Right cardiac atrium (tissue), 5 donors: ENCODE data around the gene RECK. TPM values are rescaled to one million over a fixed set of nuclear protein-coding genes. Genes with fewer than 3 reads are reported as not detected.
A peak's percentile ranks its signal among the peaks of the same experiment; 100 is the strongest.

Source experiments
- ATAC-seq, 2 donors: fragments of 200-7000 bp; cut with Tn5 transposase; one replicate each; pipeline versions ENCODE4 v1.8.0 to v1.9.1; 2020; ENCODE audit warnings: moderate library complexity in 2 of 2, mild to moderate bottlenecking in 1 of 2
- DNase-seq, 3 donors: peaks; one replicate each; pipeline ENCODE4 v3.0.0-alpha.2; 2020
- H3K27ac ChIP-seq: one replicate; pipeline ENCODE4 v1.5.1; 2013; ENCODE audit warnings: mild to moderate bottlenecking, low read length, control low read depth, moderate library complexity
- H3K27me3 ChIP-seq: one replicate; pipeline ENCODE4 v1.6.1; 2013; ENCODE audit not compliant: control insufficient read depth, insufficient read depth
- H3K4me1 ChIP-seq: one replicate; pipeline ENCODE4 v1.6.1; 2013; ENCODE audit warnings: low read length; ENCODE audit not compliant: control insufficient read depth, insufficient read depth
- H3K4me3 ChIP-seq: one replicate; pipeline ENCODE4 v1.5.1; 2013; ENCODE audit warnings: low read length, control low read depth
- H3K9me3 ChIP-seq: one replicate; pipeline ENCODE4 v1.6.1; 2013; ENCODE audit warnings: low read length; ENCODE audit not compliant: control insufficient read depth
- WGBS: extraction: QIAGEN DNeasy Blood & Tissue Kit; methylation state at CpG from one replicate; pipeline ENCODE4 v1.1.7; 2013; 5-methylcytosine and 5-hydroxymethylcytosine counted together
- intact Hi-C, 4 donors: fragments of 100-400 bp; cut with DNase I; formaldehyde crosslinking; loops; one replicate each; pipeline versions ENCODE4 v1.11.0 to v1.14.0; 2022 to 2023
- polyA plus RNA-seq: library from polyadenylated mRNA; stranded (reverse); fragments of 200-250 nt; gene quantifications from one replicate; pipeline ENCODE4 v1.2.3, GENCODE V29; 2013
- total RNA-seq, 4 donors: library from RNA; stranded (reverse); fragmentation: NEBNext Ultra II Directional; extraction: Animal tissue kit (Norgen Biotek cat#: 25700); gene quantifications; one replicate each; pipeline ENCODE4 v1.2.1, GENCODE V29; 2021
- donor health status: healthy with polysubstance abuse.
- donor health status: DM: no; HTN: yes; CAD: no.
- donor health status: DM: no; HTN: no; CAD: no.
- donor health status: DM: no; HTN: yes; CAD: no; lungs with severe emphysema.
- donor health status: DM: yes; HTN: yes; CAD: no.

Gene RECK
- total and polyA plus RNA-seq, 5 donors, result 4.3 to 10.1 (median 8.1) TPM

- Histone ChIP-seq H3K4me1 (peaks cover 4% of the 10 kb centered on the region), H3K27me3 (no peaks in the 10 kb centered on the region), H3K27ac (peak overlapping the region; percentile 50), H3K4me3 (no peak overlapping the region), H3K9me3 (no peaks in the 10 kb centered on the region)
- ATAC-seq, result peak; percentile 87 to 88
- WGBS, result 49% methylated on average over 14 of the region's 14 CpGs
- DNase-seq, result peak; percentile 96 to 99 (median 98)
- intact Hi-C loops, result no loop called here
These were observed 111.8 kb downstream of the RECK start for GRCh38 chr9:36148311-36149051.

- no peaks in the 10 kb centered on the region for H3K27me3 ChIP-seq
- H3K9me3 ChIP-seq, result no peaks in the 10 kb centered on the region
- DNase-seq (peak; percentile 30 to 62 (median 51)), ATAC-seq (peak; percentile 27 to 39)
- peak overlapping the region; percentile 1 for H3K27ac ChIP-seq
- 73% methylated on average over 4 of the region's 4 CpGs for WGBS
- H3K4me1 ChIP-seq, result peaks cover 6% of the 10 kb centered on the region
- intact Hi-C loops, result no loop called here
- H3K4me3 ChIP-seq, result no peak overlapping the region
These were observed 112.5 kb downstream of the RECK start for GRCh38 chr9:36149197-36149596.

- Histone ChIP-seq H3K4me1 (peaks cover 11% of the 10 kb centered on the region), H3K27ac (no peak overlapping the region), H3K9me3 (no peaks in the 10 kb centered on the region), H3K4me3 (no peak overlapping the region), H3K27me3 (no peaks in the 10 kb centered on the region)
- ATAC-seq (no peak), DNase-seq (no peak)
- 56% methylated on average over 4 of the region's 4 CpGs for whole genome bisulfite sequencing
- intact Hi-C loops, result no loop called here
These were observed 114.0 kb downstream of the RECK start for GRCh38 chr9:36150574-36151315.

- DNase-seq (peak; percentile 65 to 82 (median 79)), ATAC-seq (peak; percentile 32 to 56)
- Histone ChIP-seq H3K27ac (peak overlapping the region; percentile 61), H3K4me3 (no peak overlapping the region), H3K9me3 (no peaks in the 10 kb centered on the region), H3K4me1 (peaks cover 11% of the 10 kb centered on the region), H3K27me3 (no peaks in the 10 kb centered on the region)
- WGBS, result 65% methylated on average over 14 of the region's 14 CpGs
- intact Hi-C loops, result no loop called here
These were observed 114.8 kb downstream of the RECK start for GRCh38 chr9:36151316-36152210.

GRCh38 chr9:36152741-36153438 is 116.2 kb downstream of the RECK start:
- no peak overlapping the region for H3K4me3 ChIP-seq
- DNase-seq, result peak in 1 of 3 donors; percentile 38
- peaks cover 11% of the 10 kb centered on the region for H3K4me1 ChIP-seq
- WGBS, result 88% methylated on average over 10 of the region's 10 CpGs
- H3K27me3 ChIP-seq, result no peaks in the 10 kb centered on the region
- ATAC-seq, result no peak
- intact Hi-C loops, result no loop called here
- no peaks in the 10 kb centered on the region for H3K9me3 ChIP-seq
- no peak overlapping the region for H3K27ac ChIP-seq

- Histone ChIP-seq H3K4me1 (peaks cover 6% of the 10 kb centered on the region), H3K27ac (peak overlapping the region; percentile 39), H3K9me3 (no peaks in the 10 kb centered on the region), H3K27me3 (no peaks in the 10 kb centered on the region), H3K4me3 (no peak overlapping the region)
- 56% methylated on average over 9 of the region's 9 CpGs for WGBS
- ATAC-seq (no peak), DNase-seq (peak in 1 of 3 donors; percentile 49)
- intact Hi-C loops, result no loop called here
These were observed 117.0 kb downstream of the RECK start for GRCh38 chr9:36153746-36154145.

- intact Hi-C loops, result no loop called here
- Histone ChIP-seq H3K4me3 (no peak overlapping the region), H3K4me1 (peaks cover 6% of the 10 kb centered on the region), H3K27ac (peak overlapping the region; percentile 71), H3K27me3 (no peaks in the 10 kb centered on the region), H3K9me3 (no peaks in the 10 kb centered on the region)
- 13% methylated on average over 11 of the region's 11 CpGs for WGBS
- peak; percentile 48 to 60 (median 48) for DNase-seq
- peak; percentile 19 to 65 for ATAC-seq
These were observed 117.7 kb downstream of the RECK start for GRCh38 chr9:36154331-36154952.

- Histone ChIP-seq H3K9me3 (no peaks in the 10 kb centered on the region), H3K27ac (no peak overlapping the region), H3K4me1 (peaks cover 6% of the 10 kb centered on the region), H3K27me3 (no peaks in the 10 kb centered on the region), H3K4me3 (no peak overlapping the region)
- WGBS, result 98% methylated on average over 6 of the region's 6 CpGs
- intact Hi-C loops, result no loop called here
- no peak for ATAC-seq
- no peak for DNase-seq
These were observed 119.4 kb downstream of the RECK start for GRCh38 chr9:36156116-36156515.

- no peak overlapping the region for H3K4me3 ChIP-seq
- ATAC-seq (peak; percentile 38 to 67), DNase-seq (no peak)
- WGBS, result 61% methylated on average over 2 of the region's 2 CpGs
- peaks cover 6% of the 10 kb centered on the region for H3K4me1 ChIP-seq
- peak overlapping the region; percentile 54 for H3K27ac ChIP-seq
- H3K9me3 ChIP-seq, result no peaks in the 10 kb centered on the region
- intact Hi-C loops, result no loop called here
- H3K27me3 ChIP-seq, result no peaks in the 10 kb centered on the region
These were observed 121.4 kb downstream of the RECK start for GRCh38 chr9:36158122-36158521.

GRCh38 chr9:36158917-36159316 is 122.2 kb downstream of the RECK start:
- DNase-seq, result peak in 2 of 3 donors; percentile 57 to 64
- peaks cover 6% of the 10 kb centered on the region for H3K4me1 ChIP-seq
- ATAC-seq, result peak; percentile 62 to 80
- peak overlapping the region; percentile 54 for H3K27ac ChIP-seq
- H3K27me3 ChIP-seq, result no peaks in the 10 kb centered on the region
- H3K9me3 ChIP-seq, result no peaks in the 10 kb centered on the region
- intact Hi-C loops, result no loop called here
- WGBS, result 63% methylated on average over 7 of the region's 7 CpGs
- no peak overlapping the region for H3K4me3 ChIP-seq
